Endothelial cell of umbilical vein (primary cell): ENCODE results near the gene ARHGEF12. TPM values are rescaled to one million over a fixed set of nuclear protein-coding genes. Genes with fewer than 3 reads are reported as not detected.

ENCODE experiments used
- BruUV-seq: library from RNA; stranded (reverse); fragments of 400-500 nt; replicated peaks from 2 replicates; lab custom pipeline; 2021; lab: Mats Ljungman, UMichigan
- CTCF ChIA-PET: fragments of 300-600, 350-600 bp; sonication (Branson Sonifier 250); formaldehyde crosslinking; loops from one replicate; lab custom pipeline; 2021; ENCODE audit warnings: antibody characterized with exemption, inconsistent platforms; lab: Charles Lee
- POLR2A ChIA-PET: fragments of 300-600, 350-600 bp; sonication (Branson Sonifier 250); formaldehyde crosslinking; loops from one replicate; lab custom pipeline; 2021; ENCODE audit warnings: antibody characterized with exemption, inconsistent platforms; lab: Charles Lee
- DNase-seq: peaks from one replicate; pipeline ENCODE4 v3.0.0-alpha.2; 2011; ENCODE audit warnings: low read depth, low spot score
- FAIRE-seq: peaks from 2 replicates; lab custom pipeline; 2011; peaks lifted over from hg19 to GRCh38; lab: Jason Lieb, UNC
- H2AFZ ChIP-seq: 2 replicates; pipeline ENCODE4 v1.6.0; 2012; ENCODE audit warnings: low read depth, low read length, control low read depth, inconsistent platforms
- H3K27ac ChIP-seq: 2 replicates; pipeline ENCODE4 v1.5.1; 2011; ENCODE audit warnings: low read depth, mild to moderate bottlenecking, control low read depth, low read length, moderate library complexity; ENCODE audit not compliant: insufficient read depth
- H3K27me3 ChIP-seq, 2 experiments: 2 replicates each; pipeline versions ENCODE4 v1.6.0 to v1.6.1; 2011; ENCODE audit warnings: low read length in 2 of 2, mixed read lengths in 1 of 2; ENCODE audit not compliant: control insufficient read depth in 2 of 2, insufficient read depth in 2 of 2
- H3K36me3 ChIP-seq, 2 experiments: 2 replicates in 1 of 2; 3 replicates in 1 of 2; pipeline ENCODE4 v1.5.1; 2011; ENCODE audit warnings: low read length in 2 of 2, mild to moderate bottlenecking in 1 of 2, moderate library complexity in 1 of 2; ENCODE audit not compliant: control insufficient read depth in 2 of 2, insufficient read depth in 2 of 2; ENCODE audit errors: extremely low read depth in 1 of 2
- H3K4me1 ChIP-seq: 3 replicates; pipeline ENCODE4 v1.5.1; 2011; ENCODE audit warnings: mild to moderate bottlenecking, low read length; ENCODE audit not compliant: control insufficient read depth, insufficient read depth; ENCODE audit errors: extremely low read depth
- H3K4me2 ChIP-seq: 2 replicates; pipeline ENCODE4 v1.6.1; 2011; ENCODE audit warnings: low read length, control low read depth, mixed read lengths; ENCODE audit not compliant: insufficient read depth
- H3K4me3 ChIP-seq, 3 experiments: fragments of 200-600 bp in 1 of 3; sonication (generic), shearing (Covaris generic) in 1 of 3; replicated peaks in 1 of 3; 2 replicates each; pipeline ENCODE4 v1.5.1; 2011 to 2016; ENCODE audit warnings: control low read depth in 3 of 3, low read length in 3 of 3, mild to moderate bottlenecking in 2 of 3, inconsistent platforms in 1 of 3, low read depth in 1 of 3, moderate library complexity in 1 of 3; ENCODE audit not compliant: insufficient read depth in 1 of 3
- H3K79me2 ChIP-seq: 2 replicates; pipeline ENCODE4 v1.6.0; 2012; ENCODE audit warnings: low read length, inconsistent platforms; ENCODE audit not compliant: control insufficient read depth, insufficient read depth
- H3K9ac ChIP-seq: replicated peaks from 2 replicates; pipeline ENCODE3; 2011; ENCODE audit warnings: low read length, control low read depth; ENCODE audit not compliant: insufficient read depth; ENCODE audit errors: extremely low read depth
- H3K9me1 ChIP-seq: replicated peaks from 3 replicates; pipeline ENCODE4 v1.6.0; 2011; ENCODE audit warnings: mild to moderate bottlenecking, low read length; ENCODE audit not compliant: control insufficient read depth, insufficient read depth; ENCODE audit errors: extremely low read depth
- H3K9me3 ChIP-seq: replicated peaks from 2 replicates; pipeline ENCODE4 v1.5.1; 2012; ENCODE audit warnings: low read length, inconsistent platforms; ENCODE audit not compliant: control insufficient read depth, insufficient read depth
- H4K20me1 ChIP-seq: replicated peaks from 2 replicates; pipeline ENCODE3; 2011; ENCODE audit warnings: mild to moderate bottlenecking, low read length; ENCODE audit not compliant: control insufficient read depth, insufficient read depth; ENCODE audit errors: extremely low read depth
- EZH2 ChIP-seq: IDR thresholded peaks from 2 replicates; pipeline ENCODE4 v1.6.1; 2012; ENCODE audit warnings: borderline replicate concordance, low read depth, mild to moderate bottlenecking, moderate library complexity, low read length, inconsistent platforms; ENCODE audit not compliant: severe bottlenecking
- FOS ChIP-seq: IDR thresholded peaks from 2 replicates; pipeline ENCODE4 v1.6.1; 2011; ENCODE audit warnings: mild to moderate bottlenecking, low read length, moderate library complexity, borderline replicate concordance; ENCODE audit not compliant: insufficient read depth
- GATA2 ChIP-seq: IDR thresholded peaks from 2 replicates; pipeline ENCODE4 v1.7.0; 2011; ENCODE audit warnings: low read depth, mild to moderate bottlenecking, moderate library complexity, mixed read lengths, low read length; ENCODE audit not compliant: insufficient read length, insufficient read depth
- JUN ChIP-seq: IDR thresholded peaks from 2 replicates; pipeline ENCODE4 v1.6.1; 2011; ENCODE audit warnings: borderline replicate concordance, low read depth; ENCODE audit not compliant: insufficient read length, insufficient read depth
- MAX ChIP-seq: IDR thresholded peaks from 2 replicates; pipeline ENCODE4 v1.6.1; 2011; ENCODE audit not compliant: insufficient read depth, insufficient read length
- MYC ChIP-seq: IDR thresholded peaks from one replicate; pipeline ENCODE4 v1.6.1; 2011; ENCODE audit warnings: mild to moderate bottlenecking, low read depth, low read length
- POLR2A ChIP-seq: IDR thresholded peaks from 2 replicates; pipeline ENCODE4 v1.6.1; 2012; ENCODE audit warnings: low read depth, mild to moderate bottlenecking, control low read depth, low read length
- POLR2AphosphoS5 ChIP-seq: IDR thresholded peaks from 2 replicates; pipeline ENCODE4 v1.6.1; 2012; ENCODE audit warnings: low read depth, mild to moderate bottlenecking, control low read depth, low read length, moderate library complexity; ENCODE audit not compliant: insufficient read depth
- dilution Hi-C: fragments of 300-500 bp; cut with MboI; formaldehyde crosslinking; loops from one replicate; pipeline ENCODE4 v1.15.0; 2019; ENCODE audit warnings: low sequenced_read_pairs; ENCODE audit not compliant: extremely low pct_ligation_motif_present
- intact Hi-C: fragments of 100-400 bp; cut with micrococcal nuclease; formaldehyde crosslinking; loops from one replicate; pipeline ENCODE4 v1.10.0; 2022
- polyA plus RNA-seq, 4 experiments: library from polyadenylated mRNA; depleted of rRNA in 3 of 4; stranded (reverse) in 3 of 4; unstranded in 1 of 4; fragments of >200 nt; gene quantifications; 2 replicates each; pipeline versions ENCODE4 v1.2.1 to v1.2.3, GENCODE V29; 2011 to 2012; ENCODE audit warnings: missing spikeins in 1 of 4
- total RNA-seq: library from RNA; stranded (reverse); gene quantifications from 2 replicates; pipeline ENCODE4 v1.2.3, GENCODE V29; 2021
- TF ChIP-seq, protein P1 (sequence below), 2 donors: IDR thresholded peaks; 1 replicate in 1 of 2; 2 replicates in 1 of 2; pipeline ENCODE4 v1.5.1; 2011; ENCODE audit warnings: low read length in 2 of 2, mild to moderate bottlenecking in 2 of 2, moderate library complexity in 2 of 2, control low read depth in 1 of 2, inconsistent platforms in 1 of 2, low read depth in 1 of 2; ENCODE audit not compliant: insufficient read depth in 1 of 2; ENCODE audit errors: extremely low read depth in 1 of 2

Gene ARHGEF12
- total and polyA plus RNA-seq, 2 donors (not counting 3 experiments of a cell fraction or from before 2014, with no cell fraction given) = 20.9 to 125 TPM

DNA sequence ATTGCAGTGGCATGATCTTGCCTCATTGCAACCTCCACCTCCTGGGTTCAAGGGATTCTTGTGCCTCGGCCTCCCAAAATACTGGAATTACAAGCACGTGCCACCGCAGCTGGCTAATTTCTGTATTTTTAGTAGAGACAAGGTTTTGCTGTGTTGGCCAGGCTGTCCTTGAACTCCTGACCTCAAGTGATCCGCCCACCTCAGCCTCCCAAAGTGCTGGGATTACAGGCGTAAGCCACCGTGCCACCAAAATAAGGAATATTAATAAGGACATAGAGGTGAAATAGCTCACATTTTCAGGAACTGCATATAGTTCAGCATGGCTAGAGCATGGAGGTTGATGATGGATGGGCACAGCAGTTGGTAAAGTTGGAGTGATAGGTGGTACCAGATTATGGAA, 21.4 kb downstream of the ARHGEF12 start:
- H3K9ac ChIP-seq = no peak overlapping the region
- peaks cover 10% of the 10 kb centered on the region for H3K4me1 ChIP-seq
- DNase-seq = no peak
- FAIRE-seq = no peak
- intact Hi-C loops (no loop called here), dilution Hi-C loops (no loop called here)
- CTCF ChIA-PET = no interaction called here
- no peak overlapping the region for H3K27ac ChIP-seq
- H2AFZ ChIP-seq = no peak overlapping the region
- H3K9me3 ChIP-seq = no peaks in the 10 kb centered on the region
- no peak overlapping the region for H3K4me2 ChIP-seq
- no peak for TF ChIP-seq POLR2A
- no peak for TF ChIP-seq MAX
- no peak for TF ChIP-seq MYC
- TF ChIP-seq FOS = no peak
- TF ChIP-seq EZH2 = no peak
- TF ChIP-seq GATA2 = no peak
- no peak for TF ChIP-seq POLR2AphosphoS5
- TF ChIP-seq, protein P1, sequence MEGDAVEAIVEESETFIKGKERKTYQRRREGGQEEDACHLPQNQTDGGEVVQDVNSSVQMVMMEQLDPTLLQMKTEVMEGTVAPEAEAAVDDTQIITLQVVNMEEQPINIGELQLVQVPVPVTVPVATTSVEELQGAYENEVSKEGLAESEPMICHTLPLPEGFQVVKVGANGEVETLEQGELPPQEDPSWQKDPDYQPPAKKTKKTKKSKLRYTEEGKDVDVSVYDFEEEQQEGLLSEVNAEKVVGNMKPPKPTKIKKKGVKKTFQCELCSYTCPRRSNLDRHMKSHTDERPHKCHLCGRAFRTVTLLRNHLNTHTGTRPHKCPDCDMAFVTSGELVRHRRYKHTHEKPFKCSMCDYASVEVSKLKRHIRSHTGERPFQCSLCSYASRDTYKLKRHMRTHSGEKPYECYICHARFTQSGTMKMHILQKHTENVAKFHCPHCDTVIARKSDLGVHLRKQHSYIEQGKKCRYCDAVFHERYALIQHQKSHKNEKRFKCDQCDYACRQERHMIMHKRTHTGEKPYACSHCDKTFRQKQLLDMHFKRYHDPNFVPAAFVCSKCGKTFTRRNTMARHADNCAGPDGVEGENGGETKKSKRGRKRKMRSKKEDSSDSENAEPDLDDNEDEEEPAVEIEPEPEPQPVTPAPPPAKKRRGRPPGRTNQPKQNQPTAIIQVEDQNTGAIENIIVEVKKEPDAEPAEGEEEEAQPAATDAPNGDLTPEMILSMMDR (IDR thresholded peaks at IDR 0.05; ENCODE audit: extremely low read depth in 1 of 2, insufficient read depth in 1 of 2, low read depth in 1 of 2, low read length in 2 of 2) = no peak
- TF ChIP-seq JUN = no peak
- POLR2A ChIA-PET = no interaction called here
- H3K27me3 ChIP-seq = no peaks in the 10 kb centered on the region
- H3K9me1 ChIP-seq = no peaks in the 10 kb centered on the region
- H3K4me3 ChIP-seq = no peak overlapping the region
- H3K36me3 ChIP-seq = peaks cover 0 to 2% of the 10 kb centered on the region in 2 experiments
- no TSS peak for BruUV-seq
- peaks cover 15% of the 10 kb centered on the region for H4K20me1 ChIP-seq
- H3K79me2 ChIP-seq = peaks cover 99% of the 10 kb centered on the region
